GM18502 (cell line): ENCODE measurements around the gene HCFC1.

Experiments used
- ATAC-seq: cut with Tn5 transposase; IDR thresholded peaks from one replicate; pipeline ENCODE4 v1.9.1; 2021; ENCODE audit warnings: mild to moderate bottlenecking; ENCODE audit not compliant: unreplicated experiment, poor library complexity

The HCFC1 gene

GRCh38 chrX:153927922-153928760 is 43.5 kb downstream of the HCFC1 start:
- peak; percentile 88 for ATAC-seq

DNA sequence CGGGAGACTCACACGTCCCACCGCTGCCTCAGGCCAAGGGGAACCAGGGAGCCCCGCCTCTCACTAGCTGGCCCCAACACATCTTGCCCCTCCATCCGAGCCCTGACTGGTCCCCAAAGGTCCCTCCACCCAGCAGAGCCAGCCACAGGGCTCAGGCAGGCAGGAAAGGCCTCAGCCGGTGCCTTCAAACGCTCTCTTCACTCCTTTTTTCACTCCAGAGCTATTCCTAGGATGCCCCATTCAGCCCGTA is 44.0 kb downstream of the HCFC1 start:
- no peak for ATAC-seq

DNA sequence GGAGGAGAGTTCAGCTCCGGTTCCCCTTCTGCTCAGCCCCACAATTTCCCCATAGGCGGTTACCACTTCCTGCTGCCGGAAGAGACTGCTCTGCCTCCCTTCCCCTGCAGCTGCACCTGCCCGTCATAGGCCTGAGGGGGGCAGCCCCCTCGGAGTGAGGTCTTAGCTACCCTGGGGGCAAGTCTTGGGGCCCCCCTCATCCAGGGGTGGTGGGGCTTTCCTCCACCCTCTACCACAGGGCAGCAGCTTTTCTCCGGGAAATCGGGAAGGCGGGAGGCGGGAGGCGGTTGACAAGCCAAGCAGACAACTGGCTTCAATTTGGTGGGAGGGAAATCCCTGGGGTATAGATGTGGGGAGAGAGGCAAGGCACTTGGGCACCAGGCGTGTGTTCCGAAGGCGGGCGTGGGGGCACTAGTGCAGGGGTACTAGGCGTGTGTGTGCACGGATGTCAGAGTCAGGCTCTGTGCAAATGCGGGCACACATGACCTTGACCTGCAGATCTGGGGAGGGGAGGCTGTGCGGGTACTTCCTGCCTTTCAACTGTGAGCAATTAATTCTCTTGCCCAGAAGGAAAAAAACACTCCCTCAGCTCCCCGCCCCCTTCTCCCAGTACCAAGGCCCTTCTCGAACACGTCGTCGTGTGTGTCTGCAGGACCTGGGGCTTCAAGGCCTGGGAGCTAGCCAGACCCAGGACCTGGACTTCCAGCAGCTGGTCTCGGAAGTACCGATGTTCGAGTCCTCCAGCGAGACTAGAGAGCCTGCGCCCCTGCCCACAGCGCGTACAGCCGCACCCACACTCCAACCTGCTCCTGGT is 44.6 kb downstream of the HCFC1 start:
- peak; percentile 43 for ATAC-seq

GRCh38 chrX:153926552-153926857 is 45.1 kb downstream of the HCFC1 start:
- ATAC-seq, result no peak

GRCh38 chrX:153925739-153926551 is 45.7 kb downstream of the HCFC1 start, which contains the start of gene ARHGAP4:
Gene ARHGAP4 (minus strand): TSS chrX:153926264. CDS start chrX:153926202, 62 bp downstream.
- ATAC-seq, result no peak

DNA sequence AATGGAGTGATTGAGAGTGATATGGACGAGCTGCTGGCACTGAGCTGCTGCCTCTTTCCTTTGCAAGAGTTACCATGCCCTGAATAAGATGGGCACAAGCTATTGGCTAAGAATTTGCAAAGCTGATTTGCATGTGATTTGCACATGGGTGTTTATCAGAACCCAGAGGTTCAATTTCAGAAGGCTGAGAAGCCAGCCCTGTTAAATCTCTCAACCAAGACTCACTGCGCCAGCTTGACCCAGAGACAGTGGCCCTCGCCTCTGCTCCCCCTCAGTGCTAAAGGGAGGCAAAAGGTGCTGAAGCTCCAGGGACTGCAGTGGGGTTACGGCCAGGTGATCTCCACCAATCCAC is 46.3 kb downstream of the HCFC1 start:
- ATAC-seq, result no peak

- ATAC-seq, result no peak
Observed at GRCh38 chrX:153924149-153924861, 47.3 kb downstream of the HCFC1 start.

DNA sequence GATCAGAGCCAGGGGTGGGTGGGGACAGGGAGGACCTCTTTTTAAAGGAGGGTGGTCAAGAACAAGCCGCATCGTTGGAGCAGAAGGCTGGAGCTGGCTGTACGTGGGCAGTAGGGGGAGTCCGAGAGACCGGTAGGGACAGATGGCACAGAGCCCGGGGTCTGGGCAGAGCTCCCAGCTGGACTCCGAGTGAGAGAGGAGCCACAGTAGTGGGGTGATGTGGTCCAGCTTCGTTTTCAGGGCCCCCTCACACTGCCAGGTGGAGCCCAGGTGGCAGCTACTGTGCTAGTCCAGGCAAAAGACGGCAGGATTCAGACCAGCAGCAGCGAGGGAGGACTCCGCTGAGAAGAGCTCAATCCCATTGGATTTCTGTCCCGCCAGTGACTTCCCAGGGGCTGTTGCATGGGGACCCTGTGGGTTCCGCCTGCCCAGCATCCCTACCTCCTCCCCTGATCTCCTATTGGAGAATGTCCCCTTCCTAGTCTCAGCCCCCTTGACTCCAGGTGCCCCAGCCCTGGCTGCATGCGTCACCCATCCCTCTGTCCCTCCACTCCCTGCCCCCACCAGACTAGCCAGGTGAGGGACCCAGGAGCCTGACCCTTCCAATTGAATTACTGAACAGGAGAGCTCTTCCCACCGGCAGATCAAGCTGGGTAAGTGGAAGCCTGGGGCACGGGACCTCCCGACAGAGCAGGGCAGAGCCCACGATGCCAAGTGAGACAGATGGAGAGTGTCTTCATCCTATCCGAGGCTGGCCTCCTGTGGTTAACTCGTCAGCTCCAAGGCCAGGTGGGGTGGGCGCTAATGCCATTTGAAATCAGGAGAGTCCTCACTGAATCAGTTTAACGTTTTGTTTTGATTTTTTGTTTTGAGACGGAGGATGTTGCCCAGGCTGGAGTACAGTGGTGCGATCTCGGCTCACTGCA is 48.4 kb downstream of the HCFC1 start:
- ATAC-seq, result no peak

- no peak for ATAC-seq
Observed at GRCh38 chrX:153921511-153922446, 49.8 kb downstream of the HCFC1 start.

DNA sequence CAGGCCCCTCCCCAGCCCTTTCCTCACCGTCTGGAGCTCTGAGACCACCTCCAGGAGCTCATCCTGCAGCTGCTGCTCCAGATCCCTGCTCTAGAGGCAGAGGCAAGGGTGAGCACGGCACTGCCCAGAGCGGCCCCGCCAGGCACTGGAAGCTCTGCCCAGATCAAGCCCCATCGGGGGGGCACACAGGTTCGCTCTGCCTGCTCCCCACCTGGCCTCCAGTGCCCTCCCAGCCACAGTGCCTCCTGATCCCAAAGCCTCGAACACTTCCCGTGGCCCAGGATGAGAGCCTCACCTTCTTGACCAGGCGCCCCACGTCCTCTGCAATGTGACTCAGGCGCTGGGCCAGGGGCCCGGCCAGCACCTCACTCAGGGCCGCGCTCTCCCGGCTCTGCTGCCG is 50.5 kb downstream of the HCFC1 start:
- no peak for ATAC-seq

DNA sequence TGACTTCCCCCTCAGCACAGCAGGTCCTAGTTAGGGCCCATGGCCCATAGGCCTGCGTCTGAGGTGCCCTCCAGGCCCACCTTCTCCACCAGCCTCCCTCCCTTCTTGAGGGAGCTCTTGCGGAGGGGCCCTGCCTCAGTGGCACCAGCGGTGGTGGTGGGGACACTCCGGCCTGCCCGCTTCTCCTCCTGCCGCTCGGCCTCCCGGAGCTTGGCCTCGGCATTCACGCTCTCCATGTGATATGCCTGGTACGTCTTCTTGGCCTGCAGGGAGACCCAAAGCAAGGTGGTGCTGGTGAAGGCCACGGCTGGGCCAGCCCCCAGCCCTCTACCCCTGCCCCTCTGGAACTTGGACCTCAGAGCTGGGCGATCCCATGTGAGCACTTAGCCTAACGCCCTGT is 51.1 kb downstream of the HCFC1 start:
- no peak for ATAC-seq

DNA sequence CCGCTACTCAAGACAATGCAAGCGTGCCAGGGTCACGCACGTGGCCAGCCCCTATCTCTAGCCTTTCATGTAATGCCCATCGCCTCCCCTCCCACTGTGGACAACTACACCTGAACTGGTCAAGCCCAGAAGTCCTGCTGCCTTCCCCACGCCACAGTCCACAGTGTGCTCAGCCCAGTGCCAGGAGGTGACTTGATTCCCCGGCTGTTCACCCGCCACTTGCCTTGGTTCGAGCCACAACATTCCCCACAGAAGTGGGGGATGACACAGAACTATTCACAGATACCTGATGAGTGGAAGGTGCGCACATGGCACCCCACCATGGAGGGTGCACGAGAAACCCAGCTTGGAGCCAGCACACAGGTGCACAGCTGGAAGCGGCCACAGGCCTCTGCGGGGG is 52.3 kb downstream of the HCFC1 start:
- ATAC-seq, result no peak

DNA sequence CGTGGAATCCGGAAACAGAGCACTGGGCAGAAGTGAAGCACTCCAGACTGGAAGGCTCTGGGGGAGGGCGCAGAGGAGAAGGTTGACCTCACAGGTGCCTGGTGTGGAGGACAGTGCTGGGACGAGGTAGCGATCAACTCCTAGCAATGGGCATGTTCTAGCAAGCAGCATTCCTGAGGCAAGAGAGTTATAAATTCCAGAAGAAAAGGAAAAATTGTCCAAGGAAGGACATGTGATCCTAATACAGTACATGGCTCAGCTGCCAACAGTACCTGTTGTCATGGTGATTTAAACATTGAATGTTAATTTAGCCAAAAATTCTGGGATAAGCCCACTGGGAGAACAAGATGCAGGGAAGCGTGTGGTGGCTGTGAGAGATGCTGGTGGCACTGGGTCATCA is 53.7 kb downstream of the HCFC1 start:
- no peak for ATAC-seq

- ATAC-seq, result no peak
Observed at GRCh38 chrX:153913701-153914100, 57.9 kb downstream of the HCFC1 start.

DNA sequence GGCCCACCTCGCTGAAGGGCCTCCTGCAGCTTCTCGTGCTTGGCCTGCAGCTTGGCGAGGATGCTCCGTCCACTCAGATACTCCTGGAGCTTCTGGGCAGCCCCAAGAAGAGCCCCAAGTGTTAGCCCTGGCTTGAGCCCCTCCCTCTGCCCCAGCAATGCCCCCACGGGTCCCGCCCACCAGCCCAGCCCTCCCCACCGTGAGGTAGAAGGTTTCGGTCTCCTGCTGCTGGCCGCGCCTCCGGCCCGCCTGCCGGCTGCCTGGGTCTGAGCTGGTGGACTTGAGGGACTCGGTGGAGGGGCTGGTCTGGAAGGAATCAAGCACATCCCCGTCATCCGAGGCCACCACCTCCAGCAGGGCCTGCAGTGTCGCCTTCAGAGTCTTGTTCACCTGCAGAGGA is 58.4 kb downstream of the HCFC1 start:
- ATAC-seq, result no peak

GRCh38 chrX:153911798-153912197 is 59.8 kb downstream of the HCFC1 start:
- ATAC-seq, result no peak

DNA sequence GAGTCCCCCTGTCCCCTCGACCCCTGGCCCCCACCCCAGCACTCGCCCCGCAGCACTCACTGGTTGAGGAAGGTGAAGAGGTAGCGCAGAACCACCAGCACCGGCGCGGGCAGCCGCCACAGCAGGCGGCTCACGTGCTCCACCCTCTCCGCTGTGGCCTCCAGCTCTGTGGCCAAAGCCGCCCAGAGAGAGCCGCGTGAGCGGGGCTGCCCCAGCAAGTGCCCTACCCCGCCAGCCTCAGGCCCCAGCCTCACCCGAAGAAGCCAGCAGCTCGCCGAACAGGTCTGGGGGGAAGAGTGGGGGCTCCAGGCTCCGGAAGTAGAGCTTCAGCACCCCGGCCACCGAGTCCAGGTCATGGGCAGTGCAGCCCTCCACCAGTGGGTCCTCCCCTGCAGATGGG is 61.2 kb downstream of the HCFC1 start:
- ATAC-seq, result no peak

- no peak for ATAC-seq
Observed at GRCh38 chrX:153909980-153910360, 61.6 kb downstream of the HCFC1 start.
